ENCODE results near the gene GALK1.
A peak's percentile ranks its signal among the peaks of the same experiment; 100 is the strongest.

The GALK1 gene

DNA sequence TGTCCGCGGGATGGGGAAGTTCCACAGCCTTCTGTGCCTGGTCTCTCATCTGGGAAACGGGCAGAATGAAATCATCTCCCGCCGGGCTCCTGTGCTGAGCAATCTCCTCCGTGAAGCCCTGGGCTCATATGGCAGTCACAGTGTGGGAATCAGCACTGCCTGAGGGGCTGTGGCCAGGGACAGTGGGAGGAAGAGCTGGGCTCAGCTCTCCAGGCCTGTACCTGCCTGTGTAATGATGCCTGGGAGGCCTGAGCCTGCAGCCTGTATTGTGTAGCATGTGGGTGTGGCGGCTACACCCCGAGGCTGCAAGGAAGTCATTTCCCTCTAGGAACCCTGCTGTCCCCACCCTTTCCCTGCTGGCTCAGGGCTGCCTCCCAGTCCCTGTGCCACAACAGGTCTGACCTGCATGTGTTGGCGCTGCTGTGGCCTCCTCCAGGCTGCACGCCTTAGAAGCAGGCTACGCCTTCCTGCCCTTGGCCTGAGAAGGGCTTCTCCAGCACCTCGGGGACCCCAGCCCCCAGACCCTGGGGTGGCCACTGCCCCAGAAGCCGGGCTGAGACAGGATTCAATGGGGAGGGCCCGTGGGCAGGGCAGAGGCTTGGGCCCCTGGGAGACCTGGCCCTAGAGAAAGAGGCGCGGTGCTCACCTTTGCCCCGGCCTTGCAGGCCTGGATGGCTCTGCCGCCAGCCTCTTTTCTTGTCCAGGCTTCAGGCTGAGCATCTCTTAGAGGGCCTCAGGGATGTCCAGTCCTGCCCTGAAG is 41.6 kb downstream of the GALK1 start:
- Mint-ChIP-seq H3K4me3 (no peak overlapping the region), H3K9me3 (no peaks in the 10 kb centered on the region), H3K27ac (no peak overlapping the region), H3K4me1 (peaks cover 4% of the 10 kb centered on the region), H3K27me3 (peaks cover 2% of the 10 kb centered on the region), H3K36me3 (no peaks in the 10 kb centered on the region)
- DNase-seq (ENCODE audit: low spot score in 2 of 2) (no peak), ATAC-seq (ENCODE audit: low read depth) (no peak)

DNA sequence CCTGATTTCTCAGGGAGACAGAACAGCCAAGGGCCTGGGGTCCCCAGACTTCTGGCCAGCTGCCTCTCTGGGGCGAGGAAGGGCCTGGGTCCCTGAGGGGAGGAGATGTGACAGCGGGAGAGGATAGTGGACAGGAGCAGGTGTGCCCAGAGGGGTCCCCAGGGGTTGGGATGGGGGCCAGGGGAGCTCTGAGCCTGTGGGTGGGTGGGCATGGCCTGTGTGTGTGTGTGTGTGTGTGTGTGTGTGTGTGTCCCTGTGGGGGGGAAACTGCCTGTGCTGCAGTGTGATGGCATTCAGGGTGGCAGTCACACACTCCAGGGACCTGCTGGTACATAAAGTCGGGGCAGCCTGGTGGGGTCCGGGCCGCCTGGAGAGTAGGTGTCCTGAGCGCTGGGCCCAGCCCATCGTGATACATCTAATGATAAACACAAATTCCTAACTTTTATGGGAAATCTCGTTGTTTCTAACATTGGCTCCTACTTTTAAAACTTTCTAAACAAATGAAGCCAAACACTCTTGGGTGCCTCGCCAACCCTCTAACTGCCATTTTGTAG is 42.4 kb downstream of the GALK1 start:
- Mint-ChIP-seq H3K27me3 (peaks cover 2% of the 10 kb centered on the region), H3K4me3 (no peak overlapping the region), H3K9me3 (no peaks in the 10 kb centered on the region), H3K4me1 (peaks cover 4% of the 10 kb centered on the region), H3K36me3 (no peaks in the 10 kb centered on the region), H3K27ac (no peak overlapping the region)
- ATAC-seq (ENCODE audit: low read depth): no peak
- no peak for DNase-seq (ENCODE audit: low spot score in 2 of 2)

DNA sequence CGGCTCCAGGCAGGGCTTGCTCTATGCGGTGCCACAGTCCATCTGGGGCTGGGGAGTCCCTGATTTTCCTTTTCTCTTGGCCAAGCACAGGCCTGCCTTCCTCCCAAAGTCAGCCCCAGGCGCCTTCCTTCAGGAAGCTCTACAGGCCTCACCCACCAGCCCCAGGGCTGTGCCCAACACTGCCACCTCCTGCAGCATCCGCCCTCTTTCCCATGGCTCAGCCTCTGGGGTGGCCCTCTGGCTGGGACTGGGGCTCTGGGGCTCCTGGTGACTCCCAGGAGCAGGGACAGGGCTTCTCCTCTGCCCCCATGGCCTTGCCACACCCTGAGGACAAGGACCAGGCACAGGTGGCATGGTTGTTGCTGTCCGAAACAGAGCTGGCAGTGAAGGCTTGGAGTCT is 42.9 kb downstream of the GALK1 start:
- ATAC-seq (ENCODE audit: low read depth) (no peak), DNase-seq (ENCODE audit: low spot score in 2 of 2) (no peak)
- no peaks in the 10 kb centered on the region for H3K36me3 Mint-ChIP-seq
- peak overlapping the region; percentile 63 for H3K4me3 Mint-ChIP-seq
- H3K9me3 Mint-ChIP-seq: no peaks in the 10 kb centered on the region
- H3K27ac Mint-ChIP-seq: no peak overlapping the region
- H3K27me3 Mint-ChIP-seq: peaks cover 2% of the 10 kb centered on the region
- peaks cover 4% of the 10 kb centered on the region for H3K4me1 Mint-ChIP-seq

DNA sequence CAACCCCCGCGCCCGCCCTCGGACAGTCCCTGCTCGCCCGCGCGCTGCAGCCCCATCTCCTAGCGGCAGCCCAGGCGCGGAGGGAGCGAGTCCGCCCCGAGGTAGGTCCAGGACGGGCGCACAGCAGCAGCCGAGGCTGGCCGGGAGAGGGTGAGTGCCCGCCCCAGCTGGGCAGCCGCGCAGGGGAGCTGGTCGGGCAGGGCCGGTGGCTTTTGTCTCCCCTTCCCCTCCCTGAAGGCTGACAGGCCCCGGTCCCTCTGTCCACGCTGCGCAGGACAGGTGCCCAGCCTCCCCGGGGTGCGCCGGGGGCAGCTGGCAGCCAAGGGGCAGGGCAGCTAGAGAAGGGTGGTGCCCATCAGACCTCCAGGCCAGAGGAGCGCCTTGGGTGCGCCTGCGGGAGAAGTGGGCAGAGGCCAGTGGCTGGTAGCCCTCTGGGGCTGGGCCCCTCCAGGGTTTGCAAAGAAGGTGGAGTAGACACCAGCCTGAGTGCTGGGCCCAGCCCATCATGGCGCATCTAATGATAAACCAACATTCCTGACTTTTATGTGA is 43.5 kb downstream of the GALK1 start:
- ATAC-seq (ENCODE audit: low read depth): no peak
- Mint-ChIP-seq H3K36me3 (no peaks in the 10 kb centered on the region), H3K4me1 (peaks cover 4% of the 10 kb centered on the region), H3K27me3 (peaks cover 2% of the 10 kb centered on the region), H3K9me3 (no peaks in the 10 kb centered on the region), H3K4me3 (peak overlapping the region; percentile 63), H3K27ac (no peak overlapping the region)
- no peak for DNase-seq (ENCODE audit: low spot score in 2 of 2)

DNA sequence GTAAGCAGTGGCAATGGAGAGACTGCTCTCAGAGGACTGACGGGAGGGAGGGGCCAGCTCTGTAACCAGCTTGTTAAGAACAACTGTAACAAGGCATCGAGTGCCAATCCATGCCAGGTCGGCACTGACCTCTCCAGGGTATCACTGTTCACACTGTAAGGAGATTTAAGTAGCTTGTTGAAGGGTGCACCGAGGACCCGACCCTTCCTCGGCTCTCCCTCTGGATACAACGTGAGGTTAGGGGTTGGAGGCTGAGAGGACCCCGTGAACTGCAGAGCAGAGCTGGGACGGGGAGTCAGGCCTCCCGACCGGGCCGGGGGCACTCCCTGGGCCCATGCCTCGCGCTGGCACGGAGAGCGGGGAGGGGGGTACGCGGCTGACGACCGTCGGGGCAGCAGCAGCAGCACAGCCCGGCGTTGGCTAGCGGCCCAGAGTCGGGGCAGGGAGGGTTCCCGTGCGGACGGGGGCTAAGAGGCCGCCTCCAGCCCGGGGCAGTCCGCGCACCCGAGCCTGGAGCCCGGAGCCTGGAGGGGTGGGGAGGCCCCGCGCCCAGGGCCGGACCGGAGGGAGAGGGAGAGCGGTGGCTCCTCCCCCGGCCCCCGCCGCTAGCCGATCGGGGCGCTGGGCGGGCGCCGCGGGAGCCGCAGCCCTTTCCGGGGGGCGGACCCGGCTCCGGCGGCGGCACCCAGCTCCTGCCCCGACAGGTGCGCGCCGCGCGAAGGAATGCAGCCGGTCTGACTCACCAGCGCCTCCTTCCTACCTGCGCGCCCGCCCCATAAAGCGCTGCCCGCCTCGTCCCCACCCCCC is 44.1 kb downstream of the GALK1 start, which contains the start of gene ITGB4:
ITGB4 (plus strand) TSS at position 804 of the 807 bp plus-strand sequence. CDS start 3,245 bp downstream, outside the sequence.
- Mint-ChIP-seq H3K27me3 (peaks cover 4% of the 10 kb centered on the region), H3K27ac (no peak within 1 kb of the TSS), H3K4me1 (peaks cover 4% of the 10 kb centered on the region), H3K9me3 (no peaks in the 10 kb centered on the region), H3K36me3 (no peaks in the 10 kb centered on the region), H3K4me3 (peak within 1 kb of the TSS; percentile 89)
- DNase-seq (ENCODE audit: low spot score in 2 of 2) (peak; percentile 53 to 54), ATAC-seq (ENCODE audit: low read depth) (peak; percentile 92)

DNA sequence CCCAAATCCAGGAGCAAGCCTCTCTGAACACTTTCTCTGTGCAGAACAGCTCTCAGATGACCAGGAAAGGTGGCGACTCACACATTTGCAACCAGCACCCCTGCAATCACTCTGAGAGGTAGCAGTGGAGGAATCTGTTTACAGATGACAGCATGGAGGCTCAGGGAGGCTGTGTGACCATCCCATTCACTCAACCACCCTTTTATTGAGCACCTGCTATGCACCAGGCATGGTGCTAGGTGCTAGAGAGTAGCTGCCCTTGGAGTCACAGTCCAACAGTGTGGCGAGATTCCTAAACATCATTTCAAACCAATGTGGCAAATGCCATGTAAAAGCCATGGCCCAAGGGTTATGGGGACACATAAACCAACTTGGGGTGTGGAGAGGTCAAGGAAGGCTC is 45.3 kb downstream of the GALK1 start:
- H3K4me1 Mint-ChIP-seq: peaks cover 4% of the 10 kb centered on the region
- H3K27ac Mint-ChIP-seq: no peak overlapping the region
- DNase-seq (ENCODE audit: low spot score in 2 of 2) (no peak), ATAC-seq (ENCODE audit: low read depth) (no peak)
- H3K36me3 Mint-ChIP-seq: no peaks in the 10 kb centered on the region
- H3K9me3 Mint-ChIP-seq: no peaks in the 10 kb centered on the region
- H3K27me3 Mint-ChIP-seq: peaks cover 5% of the 10 kb centered on the region
- H3K4me3 Mint-ChIP-seq: peak overlapping the region; percentile 89

DNA sequence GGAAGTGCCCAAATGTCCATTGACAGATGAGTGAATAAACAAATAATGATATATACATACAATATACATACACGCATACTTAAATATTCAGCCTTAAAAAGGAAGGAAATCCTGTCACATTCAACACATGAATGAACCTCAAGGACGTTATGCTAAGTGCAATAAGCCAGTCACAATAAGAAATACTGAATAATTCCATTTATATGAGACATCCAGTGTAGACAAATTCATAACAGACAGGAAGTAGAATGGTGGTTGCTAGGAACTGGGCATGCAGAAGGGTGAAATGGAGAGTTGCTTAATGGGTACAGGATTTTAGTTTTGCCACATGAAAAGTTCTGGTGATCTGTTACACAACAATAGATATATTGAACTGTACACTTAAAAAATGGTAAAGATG is 52.5 kb downstream of the GALK1 start:
- no peak overlapping the region for H3K27ac Mint-ChIP-seq
- no peaks in the 10 kb centered on the region for H3K9me3 Mint-ChIP-seq
- H3K27me3 Mint-ChIP-seq: peaks cover 2% of the 10 kb centered on the region
- no peaks in the 10 kb centered on the region for H3K4me1 Mint-ChIP-seq
- DNase-seq (ENCODE audit: low spot score in 2 of 2) (no peak), ATAC-seq (ENCODE audit: low read depth) (no peak)
- H3K36me3 Mint-ChIP-seq: no peaks in the 10 kb centered on the region
- H3K4me3 Mint-ChIP-seq: no peak overlapping the region
